ENCODE measurements around the gene FAM227B.

DNA sequence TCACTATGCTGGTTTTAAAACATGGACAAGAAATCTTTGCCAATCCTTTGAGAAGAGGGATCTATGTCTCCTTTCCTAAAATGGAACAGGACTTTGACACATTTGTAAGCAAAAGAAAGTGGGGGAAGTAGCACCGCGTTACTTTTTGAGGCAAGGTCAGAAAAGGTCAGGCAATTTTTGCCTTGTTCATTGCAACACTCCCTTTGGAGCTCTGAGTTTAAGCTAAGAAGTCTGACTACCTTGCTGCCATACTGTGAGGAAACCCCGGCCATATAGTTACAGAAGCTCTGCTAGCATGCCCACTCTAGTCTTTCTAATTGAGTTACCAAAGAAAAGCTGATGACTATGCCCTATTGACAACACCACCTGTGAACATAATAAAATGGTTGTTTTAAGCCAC is 1.4 kb downstream of the FAM227B start:
- TF ChIP-seq POLR2AphosphoS5 (IDR thresholded peaks at IDR 0.05; ENCODE audit: borderline replicate concordance, low read depth, low read length) (no peak), EZH2 (IDR thresholded peaks at IDR 0.05) (no peak)

Measured in SK-N-MC (cell line).